Measurements from ENCODE around the gene RAPGEF2.

Gene RAPGEF2

GRCh38 chr4:159204566-159204965 lies 101.7 kb downstream of the RAPGEF2 start:
- DNase-seq: no peak

GRCh38 chr4:159205466-159205865 lies 102.6 kb downstream of the RAPGEF2 start:
- no peak for DNase-seq

GRCh38 chr4:159206427-159206871 lies 103.6 kb downstream of the RAPGEF2 start:
- DNase-seq: no peak

DNA sequence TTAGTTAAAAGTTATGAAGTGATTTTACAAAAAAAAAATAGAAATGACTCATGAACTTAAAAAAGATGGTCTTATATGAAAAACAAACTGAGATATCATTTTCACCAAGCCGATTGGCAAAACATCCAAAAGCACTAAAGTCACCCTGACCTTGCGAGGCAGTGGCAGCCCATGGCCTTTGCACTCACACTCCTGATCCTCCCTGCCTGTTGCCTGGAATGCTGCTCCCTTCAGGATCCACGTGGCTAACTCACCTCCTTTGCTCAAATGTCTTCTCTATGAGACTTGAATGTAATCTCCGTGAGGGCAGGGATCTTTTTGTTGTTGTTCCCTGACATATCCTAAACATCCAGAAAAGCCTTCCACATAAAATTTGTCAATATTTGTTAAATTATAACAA lies 106.4 kb downstream of the RAPGEF2 start:
- DNase-seq: no peak

GRCh38 chr4:159210975-159211374 lies 108.1 kb downstream of the RAPGEF2 start:
- DNase-seq: no peak

- DNase-seq: no peak
These were observed 109.9 kb downstream of the RAPGEF2 start for GRCh38 chr4:159212675-159213293.

DNA sequence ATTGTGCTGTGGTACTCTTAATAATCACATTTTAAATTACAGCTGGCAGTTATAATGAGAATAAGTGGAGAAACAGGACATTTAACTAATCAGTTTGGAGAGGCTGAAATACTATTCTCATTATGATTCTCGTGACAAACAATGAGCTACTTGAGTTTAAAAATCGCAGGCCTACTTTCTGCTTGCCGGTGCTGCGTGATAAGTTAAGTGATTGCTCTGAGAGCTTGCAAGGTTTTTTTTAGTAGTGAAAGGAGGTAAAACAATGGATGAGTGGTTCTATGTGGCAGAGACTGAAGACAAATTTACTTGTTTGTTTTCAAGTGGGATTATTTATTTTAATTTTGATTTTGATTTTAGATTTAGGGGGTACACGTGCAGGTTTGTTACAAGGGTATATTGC lies 114.0 kb downstream of the RAPGEF2 start:
- DNase-seq: peak; percentile 14

DNA sequence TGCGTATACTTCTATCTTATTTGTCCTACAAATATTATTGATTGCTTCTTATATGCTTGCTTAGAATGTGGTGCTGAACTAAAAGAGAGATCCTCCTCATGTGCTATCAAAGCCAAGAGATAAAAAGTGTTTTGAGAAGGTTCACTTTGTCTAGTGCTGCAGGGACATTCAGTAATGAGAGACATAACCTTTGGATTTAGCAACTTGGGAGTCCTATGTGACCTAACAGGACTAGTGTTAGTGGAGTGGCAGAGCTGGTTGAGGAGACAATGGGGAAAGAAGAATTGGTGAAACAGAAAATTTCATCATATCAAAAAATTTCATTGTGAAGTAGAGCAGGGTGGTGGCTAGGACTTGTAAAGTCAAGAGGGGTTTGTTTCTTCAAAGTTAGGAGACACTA lies 117.0 kb downstream of the RAPGEF2 start:
- DNase-seq: no peak

DNA sequence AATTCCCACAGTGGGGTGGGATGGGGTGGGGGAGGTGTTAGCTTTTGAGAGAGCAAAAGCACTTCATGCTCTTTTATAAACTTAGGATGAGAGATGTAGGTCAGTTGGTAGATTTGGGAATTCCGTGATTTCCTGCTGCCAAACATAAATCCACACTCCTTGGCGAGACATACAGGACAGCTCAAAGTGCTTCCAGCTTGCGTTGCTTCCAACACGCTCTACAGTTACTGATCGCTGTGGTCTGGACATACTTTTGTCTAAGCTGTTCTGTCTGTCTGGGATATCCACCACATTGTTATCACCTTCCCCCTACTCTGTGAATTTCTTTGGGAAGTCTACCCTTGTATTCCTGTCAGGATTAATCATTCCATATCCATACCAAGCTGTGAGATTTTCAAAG lies 117.5 kb downstream of the RAPGEF2 start:
- DNase-seq: no peak

DNA sequence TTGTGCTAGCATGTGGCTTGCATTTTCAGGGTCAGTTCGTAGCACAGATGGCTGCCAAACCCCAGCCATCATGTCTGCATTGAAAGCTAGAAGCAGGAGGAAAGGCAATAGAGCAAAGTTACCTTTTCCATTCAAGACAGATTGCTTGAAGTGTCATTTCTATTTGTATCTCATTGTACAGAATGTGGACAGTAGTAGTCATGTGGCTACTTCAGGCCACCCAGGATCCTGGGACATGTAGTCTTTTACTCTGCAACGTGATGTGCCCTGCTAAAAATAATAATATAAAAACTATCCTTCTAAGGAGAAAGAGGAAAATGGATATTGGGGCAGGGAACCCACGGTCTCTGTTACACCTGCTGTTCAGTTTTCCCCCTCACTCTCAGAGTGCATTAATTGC lies 118.4 kb downstream of the RAPGEF2 start:
- DNase-seq: no peak

DNA sequence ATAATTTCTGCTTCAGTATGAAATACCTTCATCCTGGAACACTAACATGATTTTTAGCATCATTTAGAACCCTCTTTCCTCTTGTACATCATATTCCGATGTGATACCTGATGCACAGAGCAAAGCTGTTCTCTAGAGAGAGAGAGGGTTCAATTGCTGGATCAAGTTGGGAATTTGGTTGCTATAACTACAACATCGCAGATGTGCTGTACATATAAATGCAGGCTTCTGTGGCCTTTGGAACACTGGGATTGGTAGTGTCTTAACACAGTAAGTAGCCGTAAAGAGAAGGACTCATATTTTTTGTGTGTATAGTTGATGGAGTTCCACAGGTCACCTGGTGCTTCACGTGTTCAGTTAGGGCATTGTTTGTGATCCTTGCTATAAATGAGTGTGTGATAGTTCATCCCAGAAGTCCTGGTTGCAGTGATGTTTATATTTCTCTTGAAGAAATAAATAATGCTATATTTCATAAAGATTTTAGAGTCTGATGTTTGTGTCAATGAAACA lies 119.2 kb downstream of the RAPGEF2 start:
- no peak for DNase-seq

GRCh38 chr4:159224408-159224807 lies 121.5 kb downstream of the RAPGEF2 start:
- no peak for DNase-seq

GRCh38 chr4:159227378-159227777 lies 124.5 kb downstream of the RAPGEF2 start:
- DNase-seq: no peak

DNA sequence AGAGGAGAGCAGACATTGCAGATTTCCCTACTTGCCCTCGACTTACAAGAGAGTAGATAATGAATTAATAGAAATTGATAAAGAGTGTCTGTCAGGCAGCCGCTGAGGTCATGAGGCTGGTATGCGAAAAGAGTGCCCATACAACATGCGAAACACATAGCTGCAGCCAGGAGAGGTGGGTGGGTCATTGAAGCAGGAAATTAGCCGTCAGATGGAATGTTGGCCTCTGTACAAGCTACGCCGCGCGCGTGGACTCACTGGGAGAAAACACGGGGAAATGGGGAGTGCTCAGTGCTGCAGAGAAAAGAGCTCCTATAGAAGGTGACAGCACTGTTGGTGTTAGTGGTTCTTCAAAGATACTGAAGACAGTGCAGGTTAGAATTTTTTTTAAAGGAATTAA lies 125.1 kb downstream of the RAPGEF2 start:
- DNase-seq: no peak

GRCh38 chr4:159229164-159229563 lies 126.3 kb downstream of the RAPGEF2 start:
- no peak for DNase-seq

GRCh38 chr4:159232465-159233106 lies 129.7 kb downstream of the RAPGEF2 start:
- DNase-seq: no peak

DNA sequence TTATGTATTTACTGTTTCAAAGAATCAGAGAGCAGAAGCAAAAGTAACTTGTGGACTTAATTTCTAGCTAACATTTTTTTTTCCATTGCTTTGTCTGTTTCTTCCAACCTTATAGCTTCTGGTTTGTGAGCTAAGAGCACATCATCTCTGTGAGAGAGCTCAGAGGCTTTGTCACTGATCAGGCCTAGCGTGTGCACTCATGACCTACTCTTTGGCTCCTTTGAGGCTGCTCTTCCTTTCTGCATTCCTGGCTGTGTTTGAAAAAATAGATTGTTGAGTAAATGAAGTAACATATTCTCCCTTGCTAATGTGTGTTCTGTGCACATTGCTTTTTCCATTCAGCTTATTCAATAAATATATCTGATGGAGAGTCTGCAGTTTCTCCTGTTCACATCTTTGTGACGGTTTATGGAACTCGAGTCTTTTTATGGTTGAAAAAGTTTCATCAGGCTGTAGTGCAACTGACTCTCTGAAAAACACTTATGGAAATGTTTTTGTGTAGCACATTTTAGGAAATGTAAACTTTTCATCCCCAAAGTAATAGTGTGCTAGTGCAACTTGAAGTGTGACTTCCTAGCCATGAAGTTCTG lies 133.0 kb downstream of the RAPGEF2 start:
- no peak for DNase-seq

DNA sequence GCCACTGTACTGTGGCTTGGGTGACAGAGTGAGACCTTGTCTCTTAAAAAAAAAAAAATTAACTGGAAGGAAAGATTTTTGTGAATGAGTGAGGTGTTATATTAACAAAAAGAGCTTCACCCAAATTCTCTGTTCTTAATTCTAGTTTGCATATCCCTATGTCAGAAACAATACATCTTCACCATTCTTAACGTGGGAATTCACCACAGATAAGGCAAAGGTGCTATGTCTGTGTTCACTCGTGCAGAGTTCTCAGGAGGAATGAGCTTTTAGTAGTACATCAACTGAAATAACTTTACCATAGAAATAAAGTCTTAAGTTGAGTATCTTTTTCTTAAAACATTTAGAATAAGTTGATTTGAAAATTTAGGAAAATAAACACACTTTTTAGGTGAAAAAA lies 135.1 kb downstream of the RAPGEF2 start:
- DNase-seq: no peak

GRCh38 chr4:159238631-159239030 lies 135.8 kb downstream of the RAPGEF2 start:
- no peak for DNase-seq

DNA sequence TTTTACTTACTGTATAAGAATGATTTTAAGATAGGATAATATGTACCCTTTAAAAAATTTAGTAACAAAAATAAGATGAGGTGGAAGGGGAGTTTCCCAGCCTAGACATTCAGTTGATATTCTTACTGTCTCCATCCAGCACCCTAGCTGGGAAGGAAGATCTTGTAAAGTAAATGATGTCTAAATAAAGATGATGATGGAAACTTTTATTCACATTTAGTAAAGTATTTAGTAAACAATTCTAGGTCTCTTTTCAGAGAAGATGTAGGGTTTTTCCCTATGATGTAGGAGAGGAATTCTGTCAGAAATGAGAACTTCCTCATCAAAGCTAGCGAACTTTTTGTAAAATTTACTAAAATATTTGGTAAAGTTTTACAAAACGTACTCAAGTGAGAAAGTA lies 136.8 kb downstream of the RAPGEF2 start:
- DNase-seq: no peak

DNA sequence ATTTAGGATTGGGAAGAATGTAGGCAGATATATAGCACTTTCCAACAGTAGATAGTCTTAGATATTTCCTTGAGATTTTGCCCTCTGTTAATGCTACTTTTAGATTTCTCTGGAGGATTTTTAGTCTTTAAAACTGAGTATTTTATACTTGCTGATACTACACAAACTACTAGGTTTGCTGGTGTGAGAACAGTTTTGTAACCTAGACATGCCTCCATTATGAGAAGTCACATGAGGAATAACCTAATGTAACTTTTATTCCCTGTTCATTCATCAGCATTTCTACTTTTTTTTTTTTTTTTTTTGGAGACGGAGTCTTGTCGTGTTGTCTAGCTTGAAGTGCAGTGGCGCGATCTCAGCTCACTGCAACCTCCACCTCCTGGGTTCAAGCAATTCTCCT lies 137.2 kb downstream of the RAPGEF2 start:
- no peak for DNase-seq

- DNase-seq: no peak
These were observed 137.8 kb downstream of the RAPGEF2 start for GRCh38 chr4:159240687-159241086.

GRCh38 chr4:159242427-159242826 lies 139.5 kb downstream of the RAPGEF2 start:
- DNase-seq: no peak

Measured in DMS79 (cell line).